AG09319 (cell line): Measurements from ENCODE around the gene MEIS1.

ENCODE experiments used
- DNase-seq: peaks from one replicate; pipeline ENCODE4 v3.0.0-alpha.2; 2010; ENCODE audit warnings: low read depth; ENCODE audit errors: extremely low read depth
- CTCF ChIP-seq: IDR thresholded peaks from 2 replicates; pipeline ENCODE4 v1.5.1; 2011; ENCODE audit warnings: low read depth, mild to moderate bottlenecking, inconsistent platforms, low read length, moderate library complexity

The MEIS1 gene

GRCh38 chr2:66566726-66567399, 131.9 kb downstream of the MEIS1 start:
- TF ChIP-seq CTCF, result no peak
- DNase-seq, result no peak

GRCh38 chr2:66567729-66568128, 132.8 kb downstream of the MEIS1 start:
- no peak for TF ChIP-seq CTCF
- DNase-seq, result no peak

GRCh38 chr2:66568650-66569300, 133.8 kb downstream of the MEIS1 start:
- TF ChIP-seq CTCF, result no peak
- no peak for DNase-seq

- TF ChIP-seq CTCF, result no peak
- DNase-seq, result no peak
Observed at GRCh38 chr2:66569321-66569851, 134.5 kb downstream of the MEIS1 start.

- no peak for DNase-seq
- TF ChIP-seq CTCF, result no peak
Observed at GRCh38 chr2:66569974-66570373, 135.0 kb downstream of the MEIS1 start.

- no peak for DNase-seq
- TF ChIP-seq CTCF, result no peak
Observed at GRCh38 chr2:66570471-66570870, 135.5 kb downstream of the MEIS1 start.

- DNase-seq, result no peak
- no peak for TF ChIP-seq CTCF
Observed at GRCh38 chr2:66571918-66572317, 137.0 kb downstream of the MEIS1 start.
